H1 (cell line): ENCODE measurements around the gene NBAS. TPM values are rescaled to one million over a fixed set of nuclear protein-coding genes. Genes with fewer than 3 reads are reported as not detected.
A peak's percentile ranks its signal among the peaks of the same experiment; 100 is the strongest.

Experiments used
- CTCF ChIA-PET: fragments of 300-600 bp; sonication (Branson Sonifier 250); formaldehyde crosslinking; loops from one replicate; lab custom pipeline; 2021; ENCODE audit not compliant: partially characterized antibody; lab: Charles Lee
- POLR2A ChIA-PET: fragments of 300-600 bp; sonication (Branson Sonifier 250); formaldehyde crosslinking; loops from one replicate; lab custom pipeline; 2021; ENCODE audit warnings: inconsistent platforms; ENCODE audit not compliant: partially characterized antibody; lab: Charles Lee
- DNase-seq, 2 experiments: peaks; one replicate each; pipeline versions ENCODE4 v3.0.0 to v3.0.0-alpha.2; 2010 to 2022; ENCODE audit warnings: low spot score in 2 of 2, low read depth in 1 of 2, mixed read lengths in 1 of 2
- FAIRE-seq: peaks from 2 replicates; lab custom pipeline; 2011; peaks lifted over from hg19 to GRCh38; lab: Jason Lieb, UNC
- H2AFZ ChIP-seq: 2 replicates; pipeline ENCODE4 v1.8.1; 2012; ENCODE audit warnings: low read length, inconsistent platforms
- H2AK5ac ChIP-seq: 2 replicates; pipeline ENCODE4 v1.6.1; 2013; ENCODE audit warnings: low read depth, low read length
- H2BK120ac ChIP-seq: replicated peaks from 2 replicates; pipeline ENCODE3; 2013; ENCODE audit warnings: low read depth, low read length, inconsistent platforms
- H2BK12ac ChIP-seq: 2 replicates; pipeline ENCODE4 v1.6.1; 2013; ENCODE audit warnings: low read depth, low read length
- H2BK15ac ChIP-seq: 2 replicates; pipeline ENCODE4 v1.6.1; 2013; ENCODE audit warnings: low read length
- H2BK20ac ChIP-seq: 2 replicates; pipeline ENCODE4 v1.6.1; 2013; ENCODE audit warnings: low read length
- H2BK5ac ChIP-seq: 2 replicates; pipeline ENCODE4 v1.6.1; 2013; ENCODE audit warnings: low read depth, low read length
- H3K14ac ChIP-seq: 2 replicates; pipeline ENCODE4 v1.6.1; 2013; ENCODE audit warnings: inconsistent platforms; ENCODE audit not compliant: insufficient read length
- H3K18ac ChIP-seq: 2 replicates; pipeline ENCODE4 v1.6.1; 2013; ENCODE audit warnings: low read length; ENCODE audit errors: extremely low read depth
- H3K23ac ChIP-seq: 2 replicates; pipeline ENCODE4 v1.6.1; 2013; ENCODE audit warnings: inconsistent platforms; ENCODE audit not compliant: insufficient read length
- H3K23me2 ChIP-seq: 2 replicates; pipeline ENCODE4 v1.6.1; 2013; ENCODE audit warnings: low read depth, low read length
- H3K27ac ChIP-seq: 2 replicates; pipeline ENCODE4 v1.6.1; 2011; ENCODE audit warnings: low read depth, low read length, inconsistent platforms
- H3K27me3 ChIP-seq, 4 experiments: replicated peaks in 1 of 4; 1 replicate in 1 of 4; 2 replicates in 3 of 4; pipeline versions ENCODE4 v1.6.1 to v1.8.1; 2011 to 2013; ENCODE audit warnings: low read length in 3 of 4, mild to moderate bottlenecking in 3 of 4, inconsistent platforms in 2 of 4, mixed read lengths in 2 of 4, moderate library complexity in 1 of 4; ENCODE audit not compliant: control insufficient read depth in 3 of 4, insufficient read depth in 3 of 4; ENCODE audit errors: extremely low read depth in 1 of 4
- H3K36me3 ChIP-seq, 4 experiments: 2 replicates each; pipeline versions ENCODE4 v1.6.1 to v1.8.1; 2011 to 2013; ENCODE audit warnings: mild to moderate bottlenecking in 4 of 4, low read length in 3 of 4, moderate library complexity in 2 of 4, control low read depth in 1 of 4, inconsistent platforms in 1 of 4; ENCODE audit not compliant: insufficient read depth in 4 of 4, control insufficient read depth in 2 of 4
- H3K4ac ChIP-seq: replicated peaks from 2 replicates; pipeline ENCODE3; 2013; ENCODE audit warnings: low read length, low read depth, mixed read lengths, inconsistent platforms; ENCODE audit not compliant: insufficient read length
- H3K4me1 ChIP-seq, 4 experiments: replicated peaks in 1 of 4; 1 replicate in 1 of 4; 2 replicates in 3 of 4; pipeline versions ENCODE4 v1.6.1 to v1.8.1; 2011 to 2013; ENCODE audit warnings: low read length in 3 of 4, inconsistent platforms in 2 of 4, mixed read lengths in 1 of 4; ENCODE audit not compliant: insufficient read depth in 4 of 4, control insufficient read depth in 3 of 4
- H3K4me2 ChIP-seq, 2 experiments: 2 replicates each; pipeline versions ENCODE4 v1.6.1 to v1.8.1; 2011 to 2013; ENCODE audit warnings: low read depth in 2 of 2, low read length in 2 of 2, control low read depth in 1 of 2, inconsistent platforms in 1 of 2, mild to moderate bottlenecking in 1 of 2; ENCODE audit not compliant: insufficient read depth in 1 of 2
- H3K4me3 ChIP-seq, 4 experiments: fragments of 200-600, 300-600 bp in 1 of 4; sonication (generic), shearing (Covaris generic), sonication (Bioruptor Twin) in 1 of 4; 2 replicates each; pipeline versions ENCODE4 v1.5.1 to v1.8.1; 2011 to 2016; ENCODE audit warnings: low read length in 4 of 4, low read depth in 3 of 4, control low read depth in 2 of 4, inconsistent platforms in 2 of 4, mild to moderate bottlenecking in 2 of 4, mixed read lengths in 1 of 4, moderate library complexity in 1 of 4; ENCODE audit not compliant: insufficient read depth in 2 of 4; ENCODE audit errors: extremely low read depth in 1 of 4
- H3K56ac ChIP-seq: replicated peaks from 2 replicates; pipeline ENCODE3; 2013; ENCODE audit warnings: low read depth, mild to moderate bottlenecking, mixed read lengths, low read length, inconsistent platforms; ENCODE audit not compliant: insufficient read length
- H3K79me1 ChIP-seq: 2 replicates; pipeline ENCODE4 v1.6.1; 2013; ENCODE audit warnings: low read depth, low read length, control low read depth
- H3K79me2 ChIP-seq, 2 experiments: 2 replicates each; pipeline versions ENCODE4 v1.6.1 to v1.8.1; 2012 to 2013; ENCODE audit warnings: low read length in 2 of 2, mild to moderate bottlenecking in 2 of 2, inconsistent platforms in 1 of 2; ENCODE audit not compliant: insufficient read depth in 2 of 2, control insufficient read depth in 1 of 2
- H3K9ac ChIP-seq, 4 experiments: replicated peaks in 1 of 4; 1 replicate in 1 of 4; 2 replicates in 3 of 4; pipeline versions ENCODE4 v1.6.1 to v1.8.1; 2011 to 2013; ENCODE audit warnings: low read depth in 3 of 4, low read length in 3 of 4, control low read depth in 2 of 4, mild to moderate bottlenecking in 2 of 4, moderate library complexity in 2 of 4, inconsistent platforms in 1 of 4; ENCODE audit errors: extremely low read depth in 1 of 4
- H3K9me3 ChIP-seq, 2 experiments: 2 replicates each; pipeline versions ENCODE4 v1.6.1 to v1.8.1; 2012 to 2013; ENCODE audit warnings: mild to moderate bottlenecking in 2 of 2, moderate library complexity in 2 of 2, control low read depth in 1 of 2, inconsistent platforms in 1 of 2, low read depth in 1 of 2, low read length in 1 of 2, mixed read lengths in 1 of 2; ENCODE audit not compliant: insufficient read depth in 2 of 2
- H4K20me1 ChIP-seq, 2 experiments: replicated peaks in 1 of 2; 2 replicates each; pipeline versions ENCODE3 to v1.8.1; 2011 to 2013; ENCODE audit warnings: inconsistent platforms in 2 of 2, low read length in 2 of 2, mild to moderate bottlenecking in 1 of 2; ENCODE audit not compliant: insufficient read depth in 2 of 2, control insufficient read depth in 1 of 2
- H4K5ac ChIP-seq: 2 replicates; pipeline ENCODE4 v1.6.1; 2013; ENCODE audit warnings: low read length, low read depth, mixed read lengths, inconsistent platforms; ENCODE audit not compliant: insufficient read length
- H4K8ac ChIP-seq: 2 replicates; pipeline ENCODE4 v1.8.0; 2013; ENCODE audit warnings: mild to moderate bottlenecking, moderate library complexity, low read length, inconsistent platforms; ENCODE audit not compliant: insufficient read depth; ENCODE audit errors: extremely low read depth
- H4K91ac ChIP-seq: replicated peaks from 2 replicates; pipeline ENCODE3; 2013; ENCODE audit warnings: low read length, mixed read lengths, inconsistent platforms; ENCODE audit not compliant: insufficient read length
- ASH2L ChIP-seq: fragments of 200-600, 300-600 bp; sonication (generic); IDR thresholded peaks from one replicate; pipeline ENCODE4 v1.7.1; 2017; ENCODE audit warnings: low read length
- BACH1 ChIP-seq: IDR thresholded peaks from 2 replicates; pipeline ENCODE4 v1.6.1; 2012; ENCODE audit warnings: low read length, improper control_type of control experiment
- CTCF ChIP-seq, 3 experiments: IDR thresholded peaks; 1 replicate in 2 of 3; 2 replicates in 1 of 3; pipeline versions ENCODE4 v1.5.1 to v1.6.1; 2011; ENCODE audit warnings: low read length in 3 of 3, mild to moderate bottlenecking in 3 of 3, inconsistent platforms in 2 of 3, low read depth in 1 of 3, moderate library complexity in 1 of 3; ENCODE audit not compliant: insufficient read depth in 1 of 3; ENCODE audit errors: control extremely low read depth in 1 of 3
- EGR1 ChIP-seq: IDR thresholded peaks from 2 replicates; pipeline ENCODE4 v1.6.1; 2011; ENCODE audit warnings: low read depth, low read length, borderline replicate concordance
- HDAC6 ChIP-seq: IDR thresholded peaks from one replicate; pipeline ENCODE4 v1.7.1; 2012; ENCODE audit warnings: low read depth, mild to moderate bottlenecking, inconsistent platforms, low read length, moderate library complexity
- JUND ChIP-seq: IDR thresholded peaks from 2 replicates; pipeline ENCODE4 v1.6.1; 2011; ENCODE audit warnings: mild to moderate bottlenecking, improper control_type of control experiment, low read length
- NRF1 ChIP-seq: IDR thresholded peaks from 2 replicates; pipeline ENCODE4 v1.6.1; 2011; ENCODE audit warnings: mild to moderate bottlenecking, low read depth, low read length, improper control_type of control experiment
- POLR2A ChIP-seq, 2 experiments: IDR thresholded peaks; 1 replicate in 1 of 2; 2 replicates in 1 of 2; pipeline ENCODE4 v1.6.1; 2011; ENCODE audit warnings: low read depth in 2 of 2, low read length in 2 of 2, mild to moderate bottlenecking in 2 of 2; ENCODE audit errors: control extremely low read depth in 1 of 2
- TAF1 ChIP-seq: IDR thresholded peaks from 2 replicates; pipeline ENCODE4 v1.6.1; 2011; ENCODE audit warnings: mild to moderate bottlenecking, low read depth, low read length
- TBP ChIP-seq: IDR thresholded peaks from 2 replicates; pipeline ENCODE4 v1.6.1; 2011; ENCODE audit warnings: low read depth, low read length, improper control_type of control experiment
- WGBS, 2 experiments: shearing (Covaris generic) in 1 of 2; methylation state at CpG; one replicate each; pipeline versions ENCODE4 v1.1.6 to v1.1.7; 2013 to 2015; ENCODE audit warnings: low lambda C conversion rate in 2 of 2, mixed read lengths in 2 of 2, inconsistent platforms in 1 of 2, low coverage in 1 of 2, missing lambda C conversion rate in 1 of 2; ENCODE audit not compliant: insufficient replicate concordance in 2 of 2, insufficient coverage in 1 of 2, insufficient read length in 1 of 2; ENCODE audit errors: extremely low coverage in 1 of 2, missing lambda C conversion rate in 1 of 2; 5-methylcytosine and 5-hydroxymethylcytosine counted together
- polyA plus RNA-seq, 7 experiments: library from polyadenylated mRNA; depleted of rRNA in 3 of 7; stranded (reverse) in 5 of 7; unstranded in 2 of 7; fragments of >200 nt in 5 of 7; fragments of 200-250 nt in 2 of 7; gene quantifications; 1 replicate in 5 of 7; 2 replicates in 1 of 7; 4 replicates in 1 of 7; pipeline versions ENCODE4 v1.2.1 to v1.2.3, GENCODE V29; 2011 to 2013; ENCODE audit warnings: missing spikeins in 2 of 7, mixed read lengths in 2 of 7
- total RNA-seq: library from RNA; stranded (reverse); fragmentation: NEBNext Ultra II Directional; extraction: Animal tissue kit (Norgen Biotek cat#: 25700); gene quantifications from 2 replicates; pipeline ENCODE4 v1.2.1, GENCODE V29; 2021

NBAS gene
- total and polyA plus RNA-seq, 2 of the 8 experiments (the other 6 are each of a cell fraction or from before 2014, with no cell fraction given): 19.6 to 34.8 TPM

DNA sequence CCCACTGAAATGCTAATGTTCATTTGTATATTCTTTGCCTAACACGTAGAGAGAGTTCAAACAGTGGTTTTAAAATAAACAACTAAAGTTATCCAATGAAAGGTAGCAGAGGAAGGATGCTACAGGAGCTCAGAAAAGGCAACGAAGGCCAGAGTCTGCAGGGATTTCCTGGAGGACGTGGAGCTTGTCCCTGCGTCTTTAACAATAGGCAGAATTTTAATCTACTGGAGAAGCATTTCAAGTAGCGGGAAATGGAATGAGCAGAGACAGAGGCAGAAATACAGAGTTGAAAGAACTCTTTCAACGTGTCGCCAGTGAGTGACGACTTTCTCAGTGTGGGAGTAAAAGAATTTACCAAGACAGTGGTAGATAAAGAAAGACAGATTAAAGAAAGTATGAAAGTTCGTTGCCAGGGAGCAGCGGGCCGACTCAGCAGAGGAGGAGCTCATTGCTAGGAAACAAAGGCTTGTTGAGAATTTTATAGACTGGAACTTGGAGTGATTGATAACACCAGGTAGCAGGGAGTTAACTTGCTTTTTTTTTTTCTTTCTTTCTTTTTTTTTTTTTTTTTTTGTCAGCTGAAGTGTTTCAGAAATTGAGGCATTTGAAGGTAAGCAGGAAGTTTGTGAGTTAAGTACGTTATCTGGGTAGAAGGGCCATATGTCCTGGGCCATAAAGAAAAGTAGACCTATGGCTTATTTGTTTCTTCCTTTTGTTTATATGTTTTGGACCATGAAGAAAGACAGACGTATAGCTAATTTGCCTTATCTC is 625 bp upstream of the NBAS start:
- DNase-seq: no peak
- peaks cover 0 to 4% (median 0%) of the 10 kb centered on the region in 4 experiments; a peak in 1 of 7 replicates for H3K4me1 ChIP-seq
- TF ChIP-seq EGR1 (no peak), ASH2L (no peak), POLR2A (IDR thresholded peaks at IDR 0.05; ENCODE audit: control extremely low read depth in 1 of 2, low read depth in 2 of 2, low read length in 2 of 2) (no peak), JUND (no peak), HDAC6 (no peak), BACH1 (no peak), NRF1 (no peak), CTCF (IDR thresholded peaks at IDR 0.05; ENCODE audit: control extremely low read depth in 1 of 3, insufficient read depth in 1 of 3, low read depth in 1 of 3, low read length in 3 of 3) (no peak), TAF1 (no peak), TBP (no peak)

More for the DNA sequence above, 625 bp upstream of the NBAS start:
- peak overlapping the region; percentile 94 to 99 for H3K4me2 ChIP-seq
- H3K14ac ChIP-seq: no peak overlapping the region
- no peak overlapping the region for H4K8ac ChIP-seq
- peak overlapping the region; percentile 49 for H2BK120ac ChIP-seq
- no peaks in the 10 kb centered on the region for H3K36me3 ChIP-seq
- peak overlapping the region; percentile 12; the same call in 1 of the 2 replicates for H3K18ac ChIP-seq
- no peaks in the 10 kb centered on the region for H3K27me3 ChIP-seq
- H3K56ac ChIP-seq: no peak overlapping the region
- H3K27ac ChIP-seq: no peak overlapping the region
- H3K4me3 ChIP-seq: peak overlapping the region; percentile 88 to 98 (median 96)
- no peak overlapping the region for H2AK5ac ChIP-seq
- H3K23me2 ChIP-seq: peaks cover 6% of the 10 kb centered on the region
- no peak overlapping the region for H3K4ac ChIP-seq
- no peak overlapping the region; the same call in 1 of the 2 replicates for H2BK12ac ChIP-seq
- WGBS, 2 experiments: 29% methylated on average over 13 of the region's 13 CpGs; no CpG with 5 or more reads in 1 of the 2 experiments
- H4K20me1 ChIP-seq: no peaks in the 10 kb centered on the region
- 0 out of 2 replicates have a peak overlapping the region, but pooled peaks have one; percentile 19 for H2BK20ac ChIP-seq
- no peak for FAIRE-seq
- H3K79me1 ChIP-seq: no peaks in the 10 kb centered on the region
- H3K79me2 ChIP-seq: peaks cover 0 to 19% of the 10 kb centered on the region in 2 experiments; a peak in 2 of 4 replicates
- POLR2A ChIA-PET: interaction anchor here (1.0 to 1.6 kb wide), 3 partner anchors 11 to 30 kb away, joined by 4 to 7 read pairs (median 5); partner anchors contain the start of gene DDX1
- H3K9me3 ChIP-seq: no peaks in the 10 kb centered on the region
- no peak overlapping the region for H4K5ac ChIP-seq
- no peak overlapping the region for H3K23ac ChIP-seq
- peak overlapping the region; percentile 10 to 73 (median 48); a peak in 5 of 7 replicates for H3K9ac ChIP-seq
- CTCF ChIA-PET: interaction anchor here (0.9 to 2.0 kb wide), 5 partner anchors 15 to 133 kb away, joined by 3 to 10 read pairs (median 3); no protein-coding TSS in a partner anchor
- H2BK5ac ChIP-seq: peak overlapping the region; percentile 55; the same call in 1 of the 2 replicates
- peak overlapping the region; percentile 85 for H4K91ac ChIP-seq
- no peak overlapping the region for H2BK15ac ChIP-seq
- H2AFZ ChIP-seq: peak overlapping the region; percentile 99
